SU-DHL-6 (cell line): ENCODE measurements around the gene ABCB11.

Experiments used
- EZH2phosphoT487 ChIP-seq: fragments of 200-600 bp; sonication (generic), shearing (Covaris generic); conservative IDR thresholded peaks from 2 replicates; pipeline ENCODE4 v1.6.1; 2018; ENCODE audit warnings: mild to moderate bottlenecking, antibody characterized with exemption, low read length, moderate library complexity, mixed read lengths
- TF ChIP-seq, protein P1 (sequence below): fragments of 200-600 bp; sonication (generic); IDR thresholded peaks from one replicate; pipeline ENCODE4 v1.5.1; 2017; ENCODE audit warnings: antibody characterized with exemption, mild to moderate bottlenecking, low read length, moderate library complexity; ENCODE audit not compliant: insufficient read depth, poor library complexity, severe bottlenecking

DNA sequence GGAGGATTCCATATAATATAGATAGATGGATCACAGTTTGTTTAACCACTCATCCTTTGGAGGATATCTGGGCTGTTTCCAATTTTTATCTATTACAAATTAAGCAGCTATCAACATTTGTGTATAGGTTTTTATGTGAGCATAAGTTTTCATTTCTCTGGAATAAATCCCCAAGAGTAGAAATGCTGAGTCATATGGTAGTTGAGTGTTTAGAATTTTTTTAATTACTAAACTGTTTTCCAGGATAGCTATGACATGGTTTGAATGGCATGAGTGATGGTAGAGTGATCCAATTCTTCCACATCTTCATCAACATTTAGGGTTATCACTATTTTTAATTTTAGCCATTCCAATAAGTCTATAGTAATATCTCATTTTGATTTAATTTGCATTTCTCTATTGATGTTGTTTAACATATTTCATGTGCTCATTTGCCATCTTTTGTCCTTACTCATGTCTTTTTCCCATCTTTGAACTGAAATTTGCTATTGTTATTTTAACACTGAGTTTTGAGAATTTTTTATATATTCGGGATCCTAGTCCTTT is 31.4 kb downstream of the ABCB11 start:
- TF ChIP-seq, protein P1, sequence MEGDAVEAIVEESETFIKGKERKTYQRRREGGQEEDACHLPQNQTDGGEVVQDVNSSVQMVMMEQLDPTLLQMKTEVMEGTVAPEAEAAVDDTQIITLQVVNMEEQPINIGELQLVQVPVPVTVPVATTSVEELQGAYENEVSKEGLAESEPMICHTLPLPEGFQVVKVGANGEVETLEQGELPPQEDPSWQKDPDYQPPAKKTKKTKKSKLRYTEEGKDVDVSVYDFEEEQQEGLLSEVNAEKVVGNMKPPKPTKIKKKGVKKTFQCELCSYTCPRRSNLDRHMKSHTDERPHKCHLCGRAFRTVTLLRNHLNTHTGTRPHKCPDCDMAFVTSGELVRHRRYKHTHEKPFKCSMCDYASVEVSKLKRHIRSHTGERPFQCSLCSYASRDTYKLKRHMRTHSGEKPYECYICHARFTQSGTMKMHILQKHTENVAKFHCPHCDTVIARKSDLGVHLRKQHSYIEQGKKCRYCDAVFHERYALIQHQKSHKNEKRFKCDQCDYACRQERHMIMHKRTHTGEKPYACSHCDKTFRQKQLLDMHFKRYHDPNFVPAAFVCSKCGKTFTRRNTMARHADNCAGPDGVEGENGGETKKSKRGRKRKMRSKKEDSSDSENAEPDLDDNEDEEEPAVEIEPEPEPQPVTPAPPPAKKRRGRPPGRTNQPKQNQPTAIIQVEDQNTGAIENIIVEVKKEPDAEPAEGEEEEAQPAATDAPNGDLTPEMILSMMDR: no peak
- TF ChIP-seq EZH2phosphoT487: no peak
